ENCODE measurements around the gene DBNL. TPM values are rescaled to one million over a fixed set of nuclear protein-coding genes. Genes with fewer than 3 reads are reported as not detected.
A peak's percentile ranks its signal among the peaks of the same experiment; 100 is the strongest.

The DBNL gene
- total RNA-seq, 1 donor from 2014 or later: 94.5 TPM

DNA sequence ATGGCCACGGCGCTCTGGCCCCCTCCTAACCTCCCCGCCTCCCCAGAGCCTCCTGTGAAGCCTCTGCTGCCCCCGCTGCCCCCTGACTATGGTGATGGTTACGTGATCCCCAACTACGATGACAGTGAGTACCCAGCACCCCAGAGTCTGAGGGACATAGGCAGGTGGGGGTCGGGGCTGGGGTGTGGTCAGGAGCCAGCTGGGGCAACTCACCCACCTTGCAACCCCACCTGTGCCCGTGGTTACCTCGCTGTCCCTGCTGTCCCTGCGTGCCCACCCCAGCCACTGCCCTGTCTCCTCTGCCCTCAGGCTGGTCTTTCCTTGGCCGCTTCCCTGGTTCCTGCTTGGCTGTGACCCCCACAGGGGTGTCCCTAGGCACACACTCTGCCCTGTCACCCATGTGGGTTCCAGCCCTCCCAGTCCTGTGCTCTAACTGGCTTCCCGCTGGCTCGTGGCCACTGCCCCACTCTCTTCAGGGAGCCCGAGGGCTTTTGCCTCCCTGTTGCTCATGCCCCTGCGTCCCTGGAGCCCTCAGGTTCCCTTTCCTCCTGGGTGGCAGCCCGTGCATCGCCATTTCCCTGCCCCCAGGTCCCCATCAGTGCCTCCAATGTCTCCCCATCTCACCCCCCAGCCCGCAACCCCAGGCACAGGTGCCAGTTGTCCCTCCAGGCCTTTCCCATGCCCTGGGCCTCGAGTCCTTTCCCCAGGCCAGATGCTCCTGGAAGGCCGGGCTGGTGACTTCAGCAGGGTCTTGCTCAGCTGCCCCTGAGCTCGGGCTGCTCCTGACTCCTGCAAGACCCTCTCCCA is 63.7 kb downstream of the DBNL start:
- no peak overlapping the region for H3K27ac Mint-ChIP-seq (ENCODE audit: unreplicated experiment)
- no peaks in the 10 kb centered on the region for H3K27me3 Mint-ChIP-seq (ENCODE audit: unreplicated experiment)
- DNase-seq (ENCODE audit: extremely low spot score, unreplicated experiment): no peak
- H3K36me3 Mint-ChIP-seq (ENCODE audit: unreplicated experiment): peaks cover 26% of the 10 kb centered on the region
- TF ChIP-seq, protein P1, sequence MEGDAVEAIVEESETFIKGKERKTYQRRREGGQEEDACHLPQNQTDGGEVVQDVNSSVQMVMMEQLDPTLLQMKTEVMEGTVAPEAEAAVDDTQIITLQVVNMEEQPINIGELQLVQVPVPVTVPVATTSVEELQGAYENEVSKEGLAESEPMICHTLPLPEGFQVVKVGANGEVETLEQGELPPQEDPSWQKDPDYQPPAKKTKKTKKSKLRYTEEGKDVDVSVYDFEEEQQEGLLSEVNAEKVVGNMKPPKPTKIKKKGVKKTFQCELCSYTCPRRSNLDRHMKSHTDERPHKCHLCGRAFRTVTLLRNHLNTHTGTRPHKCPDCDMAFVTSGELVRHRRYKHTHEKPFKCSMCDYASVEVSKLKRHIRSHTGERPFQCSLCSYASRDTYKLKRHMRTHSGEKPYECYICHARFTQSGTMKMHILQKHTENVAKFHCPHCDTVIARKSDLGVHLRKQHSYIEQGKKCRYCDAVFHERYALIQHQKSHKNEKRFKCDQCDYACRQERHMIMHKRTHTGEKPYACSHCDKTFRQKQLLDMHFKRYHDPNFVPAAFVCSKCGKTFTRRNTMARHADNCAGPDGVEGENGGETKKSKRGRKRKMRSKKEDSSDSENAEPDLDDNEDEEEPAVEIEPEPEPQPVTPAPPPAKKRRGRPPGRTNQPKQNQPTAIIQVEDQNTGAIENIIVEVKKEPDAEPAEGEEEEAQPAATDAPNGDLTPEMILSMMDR (IDR thresholded peaks at IDR 0.05): no peak
- H3K4me1 Mint-ChIP-seq (ENCODE audit: unreplicated experiment): peaks cover 36% of the 10 kb centered on the region
- H3K9me3 Mint-ChIP-seq (ENCODE audit: unreplicated experiment): no peaks in the 10 kb centered on the region
- peak overlapping the region; percentile 54 for H3K4me3 Mint-ChIP-seq (ENCODE audit: unreplicated experiment)

DNA sequence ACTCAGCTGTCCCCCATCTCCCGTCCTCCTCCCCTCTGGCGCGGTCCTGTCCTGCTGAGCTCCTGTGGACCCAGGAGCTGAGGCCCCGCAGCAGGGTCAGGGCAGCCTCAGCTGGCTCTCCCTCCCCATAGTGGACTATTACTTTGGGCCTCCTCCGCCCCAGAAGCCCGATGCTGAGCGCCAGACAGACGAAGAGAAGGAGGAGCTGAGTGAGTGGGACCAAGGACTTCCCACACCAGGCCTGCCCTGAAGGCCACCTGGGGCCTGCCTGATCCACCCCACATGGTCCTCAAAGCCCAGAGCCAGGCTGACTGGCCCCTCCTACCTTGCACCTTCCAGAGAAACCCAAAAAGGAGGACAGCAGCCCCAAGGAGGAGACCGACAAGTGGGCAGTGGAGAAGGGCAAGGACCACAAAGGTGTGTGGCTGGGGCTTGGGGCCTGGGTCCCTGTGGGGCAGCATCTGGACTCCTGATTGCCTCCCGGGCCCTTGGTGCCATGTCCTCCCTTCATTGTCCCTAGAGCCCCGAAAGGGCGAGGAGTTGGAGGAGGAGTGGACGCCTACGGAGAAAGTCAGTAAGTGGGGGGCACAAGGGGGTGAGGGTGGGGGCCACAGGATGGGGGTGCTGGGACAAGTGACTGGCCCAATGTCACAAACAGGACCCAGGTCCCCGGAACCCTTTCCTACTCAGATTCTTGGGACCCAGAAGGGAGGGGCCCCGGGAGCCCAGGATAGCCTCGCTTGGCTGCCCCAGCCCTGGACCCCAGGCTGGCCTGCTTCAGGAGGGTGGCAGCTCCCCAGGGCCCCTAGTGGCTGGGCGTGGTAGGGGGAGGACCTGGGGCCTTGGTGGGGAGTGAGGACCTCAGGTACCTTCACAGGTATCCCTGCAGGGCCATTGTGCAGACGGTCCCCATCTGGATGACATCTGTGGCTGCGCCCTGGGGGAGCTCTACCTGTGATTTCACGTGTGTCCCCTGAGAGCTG is 64.6 kb downstream of the DBNL start:
- Mint-ChIP-seq H3K4me1 (ENCODE audit: unreplicated experiment) (peaks cover 30% of the 10 kb centered on the region), H3K27ac (ENCODE audit: unreplicated experiment) (peak overlapping the region; percentile 14)
- DNase-seq (ENCODE audit: extremely low spot score, unreplicated experiment): no peak

DNA sequence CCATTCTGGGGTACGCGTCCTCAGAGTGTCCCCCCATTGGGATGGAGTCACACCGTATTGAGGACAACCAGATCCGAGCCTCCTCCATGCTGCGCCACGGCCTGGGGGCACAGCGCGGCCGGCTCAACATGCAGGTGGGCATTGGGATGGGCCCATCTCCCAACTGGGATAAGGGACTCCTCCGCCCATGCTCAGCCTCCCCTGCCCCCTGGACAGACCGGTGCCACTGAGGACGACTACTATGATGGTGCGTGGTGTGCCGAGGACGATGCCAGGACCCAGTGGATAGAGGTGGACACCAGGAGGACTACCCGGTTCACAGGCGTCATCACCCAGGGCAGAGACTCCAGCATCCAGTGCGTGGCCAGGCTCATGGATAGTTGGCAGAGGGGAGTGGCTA is 65.5 kb downstream of the DBNL start:
- TF ChIP-seq, protein P1 (IDR thresholded peaks at IDR 0.05): no peak
- peak overlapping the region; percentile 31 for H3K27ac Mint-ChIP-seq (ENCODE audit: unreplicated experiment)
- H3K36me3 Mint-ChIP-seq (ENCODE audit: unreplicated experiment): peaks cover 31% of the 10 kb centered on the region
- peaks cover 31% of the 10 kb centered on the region for H3K4me1 Mint-ChIP-seq (ENCODE audit: unreplicated experiment)
- H3K4me3 Mint-ChIP-seq (ENCODE audit: unreplicated experiment): no peak overlapping the region
- H3K9me3 Mint-ChIP-seq (ENCODE audit: unreplicated experiment): no peaks in the 10 kb centered on the region
- no peaks in the 10 kb centered on the region for H3K27me3 Mint-ChIP-seq (ENCODE audit: unreplicated experiment)
- no peak for DNase-seq (ENCODE audit: extremely low spot score, unreplicated experiment)

More for the DNA sequence above, 64.6 kb downstream of the DBNL start:
- TF ChIP-seq, protein P1 (IDR thresholded peaks at IDR 0.05): no peak
- Mint-ChIP-seq H3K27me3 (ENCODE audit: unreplicated experiment) (no peaks in the 10 kb centered on the region), H3K9me3 (ENCODE audit: unreplicated experiment) (no peaks in the 10 kb centered on the region), H3K4me3 (ENCODE audit: unreplicated experiment) (peak overlapping the region; percentile 54), H3K36me3 (ENCODE audit: unreplicated experiment) (peaks cover 31% of the 10 kb centered on the region)

- H3K4me3 Mint-ChIP-seq (ENCODE audit: unreplicated experiment): no peak overlapping the region
- H3K27me3 Mint-ChIP-seq (ENCODE audit: unreplicated experiment): no peaks in the 10 kb centered on the region
- TF ChIP-seq, protein P1 (IDR thresholded peaks at IDR 0.05): no peak
- H3K36me3 Mint-ChIP-seq (ENCODE audit: unreplicated experiment): peaks cover 26% of the 10 kb centered on the region
- H3K27ac Mint-ChIP-seq (ENCODE audit: unreplicated experiment): no peak overlapping the region
- no peaks in the 10 kb centered on the region for H3K9me3 Mint-ChIP-seq (ENCODE audit: unreplicated experiment)
- no peak for DNase-seq (ENCODE audit: extremely low spot score, unreplicated experiment)
- peaks cover 24% of the 10 kb centered on the region for H3K4me1 Mint-ChIP-seq (ENCODE audit: unreplicated experiment)
Measured at GRCh38 chr7:44110719-44111635, 66.5 kb downstream of the DBNL start.

Small RNA genes lying within 50 kb of the gene (microRNA-seq; reads per million reads assigned to microRNA genes)
- gene MIR6837 (ENCODE audit: unreplicated experiment): not detected
- gene MIR6838 (ENCODE audit: unreplicated experiment): not detected

Other genes with a start within 250 kb of the DBNL start
- gene MRPS24, start 175.2 kb upstream of the DBNL start, total RNA-seq: 90.5 and 90.7 TPM in 2 replicates
- 28.5 and 29.4 TPM in 2 replicates for gene URGCP, start 138.1 kb upstream of the DBNL start, total RNA-seq
- 18.5 and 21.6 TPM in 2 replicates for gene UBE2D4, start 118.3 kb upstream of the DBNL start, total RNA-seq
- gene SPDYE1, start 46.8 kb upstream of the DBNL start, total RNA-seq: not detected in 2 replicates
- gene PGAM2, start 20.9 kb downstream of the DBNL start, total RNA-seq: 0.97 TPM in 1 of 2 replicates, not detected in the other
- 29.3 and 31.9 TPM in 2 replicates for gene POLM, start 37.8 kb downstream of the DBNL start, total RNA-seq
- 781 and 794 TPM in 2 replicates for gene AEBP1, start 59.6 kb downstream of the DBNL start, total RNA-seq
- gene POLD2, start 78.8 kb downstream of the DBNL start, total RNA-seq: 59.2 and 63.0 TPM in 2 replicates
- gene MYL7, start 96.6 kb downstream of the DBNL start, total RNA-seq: not detected in 2 replicates
- not detected in 2 replicates for gene GCK, start 144.7 kb downstream of the DBNL start, total RNA-seq
- gene YKT6, start 156.3 kb downstream of the DBNL start, total RNA-seq: 89.5 and 106 TPM in 2 replicates

Measured in osteocyte (in vitro differentiated cells).